GM12878 (cell line): ENCODE results near the gene CDC42EP1. TPM values are rescaled to one million over a fixed set of nuclear protein-coding genes. Genes with fewer than 3 reads are reported as not detected.

Source experiments
- ATF3 ChIP-seq: IDR thresholded peaks from 2 replicates; pipeline ENCODE4 v1.6.1; 2011; ENCODE audit warnings: low read depth, mild to moderate bottlenecking, low read length, moderate library complexity, borderline replicate concordance; ENCODE audit errors: extremely low read depth
- BHLHE40 ChIP-seq, 2 experiments: fragments of 450-650 bp in 1 of 2; IDR thresholded peaks; 2 replicates each; pipeline ENCODE4 v1.6.1; 2011 to 2017; ENCODE audit warnings: low read depth in 2 of 2, borderline replicate concordance in 1 of 2, improper control_type of control experiment in 1 of 2, low read length in 1 of 2, mild to moderate bottlenecking in 1 of 2
- CBX3 ChIP-seq: fragments of 200-600 bp; sonication (generic); IDR thresholded peaks from 2 replicates; pipeline ENCODE4 v1.6.1; 2016; ENCODE audit warnings: low read depth, borderline replicate concordance
- CHD4 ChIP-seq: fragments of 200-600 bp; sonication (generic); IDR thresholded peaks from 2 replicates; pipeline ENCODE4 v1.6.1; 2016; ENCODE audit warnings: mild to moderate bottlenecking
- CREB1 ChIP-seq: IDR thresholded peaks from 2 replicates; pipeline ENCODE4 v1.6.1; 2012; ENCODE audit warnings: low read depth, mild to moderate bottlenecking, inconsistent platforms
- E2F4 ChIP-seq: IDR thresholded peaks from 2 replicates; pipeline ENCODE4 v1.6.1; 2012; ENCODE audit warnings: low read depth, low read length, improper control_type of control experiment
- E2F8 ChIP-seq: fragments of 450-650 bp; IDR thresholded peaks from 2 replicates; pipeline ENCODE4 v1.6.1; 2018; ENCODE audit warnings: mild to moderate bottlenecking, low read depth, moderate library complexity; ENCODE audit not compliant: partially characterized antibody
- EED ChIP-seq: sonication (generic); IDR thresholded peaks from 2 replicates; pipeline ENCODE4 v1.6.1; 2016; ENCODE audit warnings: antibody characterized with exemption, low read depth
- IRF4 ChIP-seq: IDR thresholded peaks from 2 replicates; pipeline ENCODE4 v1.6.1; 2011; ENCODE audit warnings: low read depth, low read length
- MEF2B ChIP-seq: fragments of 450-650 bp; IDR thresholded peaks from 2 replicates; pipeline ENCODE4 v1.6.1; 2018; ENCODE audit warnings: mild to moderate bottlenecking, moderate library complexity; ENCODE audit not compliant: partially characterized antibody, poor library complexity, severe bottlenecking
- NFIC ChIP-seq: IDR thresholded peaks from 2 replicates; pipeline ENCODE4 v1.6.1; 2012; ENCODE audit warnings: low read depth, mild to moderate bottlenecking, inconsistent platforms, low read length, moderate library complexity
- NFXL1 ChIP-seq: fragments of 450-650 bp; IDR thresholded peaks from 2 replicates; pipeline ENCODE4 v1.6.1; 2017; ENCODE audit warnings: antibody characterized with exemption, mild to moderate bottlenecking, borderline replicate concordance
- RAD21 ChIP-seq: IDR thresholded peaks from 2 replicates; pipeline ENCODE4 v1.6.1; 2011; ENCODE audit warnings: mild to moderate bottlenecking, low read depth, low read length, moderate library complexity; ENCODE audit not compliant: insufficient read depth
- RAD51 ChIP-seq: fragments of 450-650 bp; IDR thresholded peaks from 2 replicates; pipeline ENCODE4 v1.6.1; 2016; ENCODE audit warnings: moderate library complexity, mild to moderate bottlenecking, inconsistent platforms
- RELA ChIP-seq: fragments of 450-650 bp; IDR thresholded peaks from 2 replicates; pipeline ENCODE4 v1.8.0; 2014; ENCODE audit warnings: borderline replicate concordance; ENCODE audit not compliant: partially characterized antibody
- REST ChIP-seq: IDR thresholded peaks from 2 replicates; pipeline ENCODE4 v1.6.1; 2012; ENCODE audit warnings: mild to moderate bottlenecking, low read depth, low read length
- SPI1 ChIP-seq: IDR thresholded peaks from 2 replicates; pipeline ENCODE4 v1.6.1; 2011; ENCODE audit warnings: low read depth, mild to moderate bottlenecking, low read length, moderate library complexity, borderline replicate concordance; ENCODE audit not compliant: insufficient read depth
- SREBF1 ChIP-seq: IDR thresholded peaks from 2 replicates; pipeline ENCODE4 v1.6.1; 2012; ENCODE audit warnings: mild to moderate bottlenecking, low read length
- USF2 ChIP-seq: IDR thresholded peaks from 2 replicates; pipeline ENCODE4 v1.6.1; 2011; ENCODE audit warnings: low read depth, low read length, improper control_type of control experiment, borderline replicate concordance
- ZNF217 ChIP-seq: fragments of 450-650 bp; IDR thresholded peaks from 2 replicates; pipeline ENCODE4 v1.6.1; 2017; ENCODE audit warnings: antibody characterized with exemption, mild to moderate bottlenecking
- ZNF622 ChIP-seq: fragments of 450-650 bp; IDR thresholded peaks from 2 replicates; pipeline ENCODE4 v1.6.1; 2017; ENCODE audit warnings: mild to moderate bottlenecking, inconsistent platforms
- polyA plus RNA-seq, 11 experiments: library from polyadenylated mRNA; depleted of rRNA in 4 of 11; unstranded in 6 of 11; stranded (reverse) in 5 of 11; fragments of >200 nt; fragmentation: Nextera tagmentation in 4 of 11; fragmentation: Illumina TruSeq in 1 of 11; extraction: Ambion mirVana in 4 of 11; extraction: Trizol in 1 of 11; gene quantifications; 1 replicate in 1 of 11; 2 replicates in 10 of 11; pipeline versions ENCODE4 v1.2.1 to v1.2.3, GENCODE V29; 2011 to 2016; ENCODE audit warnings: inconsistent platforms in 2 of 11, missing spikeins in 2 of 11, low read depth in 1 of 11
- total RNA-seq, 4 experiments: library from RNA; depleted of rRNA in 3 of 4; stranded (reverse); fragments of >200 nt in 3 of 4; fragmentation: Illumina TruSeq in 1 of 4; extraction: Trizol in 1 of 4; gene quantifications; 2 replicates each; pipeline versions ENCODE4 v1.2.1 to v1.2.3, GENCODE V29; 2013 to 2021

CDC42EP1 gene
- total and polyA plus RNA-seq, 10 of the 15 experiments (the other 5 are each of a cell fraction or from before 2014, with no cell fraction given), result 0.04 to 0.33 (median 0.09) TPM; not detected in 7

GRCh38 chr22:37608477-37609239 is 48.4 kb downstream of the CDC42EP1 start, which contains the start of gene GGA1 (continued):
- TF ChIP-seq E2F4 (no peak), RELA (peak; percentile 65), E2F8 (peak; percentile 94), RAD21 (no peak), CREB1 (peak; percentile 97), SREBF1 (no peak), CBX3 (no peak), USF2 (no peak), NFXL1 (no peak), SPI1 (peak; percentile 85), RAD51 (no peak), MEF2B (peak; percentile 96), BHLHE40 (IDR thresholded peaks at IDR 0.05; ENCODE audit: borderline replicate concordance in 1 of 2, low read depth in 2 of 2, low read length in 1 of 2) (peak; percentile 19 to 74; a peak in 3 of 4 replicates), ATF3 (no peak), REST (no peak), CHD4 (no peak), EED (peak; percentile 95), ZNF622 (no peak), ZNF217 (peak; percentile 64), NFIC (peak; percentile 42; the same call in 1 of the 2 replicates), IRF4 (no peak)
